GM12891 (cell line): ENCODE results near the gene ING1.
"Not testable (repeated sequence)": the region's sequence is repeated elsewhere in the genome, so short reads cannot be mapped to it uniquely, and the experiment has no call there.

Experiments
- POLR2A ChIP-seq: IDR thresholded peaks from 2 replicates; pipeline ENCODE4 v1.6.1; 2011; ENCODE audit warnings: low read depth, low read length, control low read depth
- POLR2AphosphoS5 ChIP-seq: IDR thresholded peaks from 2 replicates; pipeline ENCODE4 v1.6.1; 2011; ENCODE audit warnings: low read depth, low read length, control low read depth
- POU2F2 ChIP-seq: IDR thresholded peaks from 2 replicates; pipeline ENCODE4 v1.6.1; 2011; ENCODE audit warnings: low read depth, mild to moderate bottlenecking, control low read depth, low read length, moderate library complexity
- SPI1 ChIP-seq: IDR thresholded peaks from 2 replicates; pipeline ENCODE4 v1.6.1; 2011; ENCODE audit warnings: low read depth, low read length, control low read depth

DNA sequence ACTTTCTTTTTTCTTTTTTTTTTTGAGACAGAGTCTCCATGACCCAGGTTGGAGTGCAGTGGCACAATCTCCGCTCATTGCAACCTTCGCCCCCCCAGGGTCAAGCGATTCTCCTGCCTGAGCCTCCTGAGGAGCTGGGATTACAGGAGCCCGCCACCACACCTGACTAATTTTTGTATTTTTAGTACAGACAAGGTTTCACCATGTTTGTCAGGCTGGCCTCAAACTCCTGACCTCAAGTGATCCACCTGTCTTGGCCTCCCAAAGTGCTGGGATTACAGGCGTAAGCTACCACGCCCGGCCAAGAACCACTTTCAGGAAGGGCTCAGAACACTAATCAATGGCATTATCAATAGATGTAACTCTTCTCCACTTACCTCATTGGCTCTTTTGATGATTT is 12.4 kb upstream of the ING1 start:
- not testable (repeated sequence) for TF ChIP-seq POU2F2, POLR2A, POLR2AphosphoS5, SPI1
